GM21381 (cell line): ENCODE results near the gene GH2.

Experiments
- ATAC-seq: cut with Tn5 transposase; IDR thresholded peaks from one replicate; pipeline ENCODE4 v1.9.1; 2021; ENCODE audit warnings: mild to moderate bottlenecking, moderate library complexity; ENCODE audit not compliant: unreplicated experiment

The GH2 gene

GRCh38 chr17:63842540-63843386 lies 39.0 kb downstream of the GH2 start, which contains the start of gene SMARCD2:
Gene SMARCD2 (minus strand): TSS chr17:63842685. CDS start chr17:63842674, 11 bp downstream.
- peak; percentile 80 for ATAC-seq

- ATAC-seq = peak; percentile 31
Observed at GRCh38 chr17:63842173-63842539, 39.6 kb downstream of the GH2 start.

GRCh38 chr17:63841350-63842172 lies 40.2 kb downstream of the GH2 start:
- no peak for ATAC-seq

- no peak for ATAC-seq
Observed at GRCh38 chr17:63840591-63841349, 41.0 kb downstream of the GH2 start.

- ATAC-seq = no peak
Observed at GRCh38 chr17:63838631-63839171, 43.0 kb downstream of the GH2 start.

GRCh38 chr17:63837962-63838600 lies 43.7 kb downstream of the GH2 start:
- ATAC-seq = no peak

- ATAC-seq = no peak
Observed at GRCh38 chr17:63837480-63837879, 44.3 kb downstream of the GH2 start.

- no peak for ATAC-seq
Observed at GRCh38 chr17:63836811-63837210, 44.9 kb downstream of the GH2 start.

GRCh38 chr17:63835167-63835720 lies 46.5 kb downstream of the GH2 start:
- no peak for ATAC-seq

GRCh38 chr17:63834431-63835166 lies 47.1 kb downstream of the GH2 start:
- no peak for ATAC-seq

GRCh38 chr17:63833741-63834373 lies 47.9 kb downstream of the GH2 start:
- no peak for ATAC-seq

GRCh38 chr17:63833026-63833740 lies 48.6 kb downstream of the GH2 start:
- ATAC-seq = no peak

- ATAC-seq = no peak
Observed at GRCh38 chr17:63832455-63832854, 49.3 kb downstream of the GH2 start.

- no peak for ATAC-seq
Observed at GRCh38 chr17:63832014-63832413, 49.7 kb downstream of the GH2 start.

GRCh38 chr17:63831505-63831904 lies 50.2 kb downstream of the GH2 start:
- ATAC-seq = no peak

GRCh38 chr17:63830904-63831491 lies 50.7 kb downstream of the GH2 start:
- no peak for ATAC-seq

GRCh38 chr17:63830278-63830677 lies 51.5 kb downstream of the GH2 start:
- ATAC-seq = no peak
